Measurements from ENCODE around the gene PCDHGA3. TPM values are rescaled to one million over a fixed set of nuclear protein-coding genes. Genes with fewer than 3 reads are reported as not detected.
A peak's percentile ranks its signal among the peaks of the same experiment; 100 is the strongest.
"Not testable (repeated sequence)": the region's sequence is repeated elsewhere in the genome, so short reads cannot be mapped to it uniquely, and the experiment has no call there.

The PCDHGA3 gene
- total RNA-seq, 1 experiment from 2014 or later = 0.97 TPM

- POLR2A ChIA-PET (ENCODE audit: low non-redundant PET) = no interaction called here
- Histone ChIP-seq H3K27me3 (replicated peaks; ENCODE audit: insufficient read depth, low read depth, low read length, poor library complexity) (no peaks in the 10 kb centered on the region), H3K4me3 (ENCODE audit: low read depth, low read length, poor library complexity, severe bottlenecking) (no peak overlapping the region), H3K27ac (ENCODE audit: low read depth, low read length, poor library complexity, severe bottlenecking) (no peak overlapping the region), H3K36me3 (ENCODE audit: insufficient read depth, low read length, poor library complexity, severe bottlenecking) (no peaks in the 10 kb centered on the region), H3K4me1 (ENCODE audit: insufficient read depth, low read length, poor library complexity, severe bottlenecking) (no peaks in the 10 kb centered on the region), H3K9me3 (ENCODE audit: low read depth, low read length, poor library complexity, severe bottlenecking) (peaks cover 20% of the 10 kb centered on the region)
- CTCF ChIA-PET = no interaction called here
- no peak for DNase-seq (ENCODE audit: low spot score)
- no TSS peak for BruUV-seq (replicated peaks)
- TF ChIP-seq CTCF (conservative IDR thresholded peaks at IDR 0.05; ENCODE audit: low read depth, low read length) (no peak), EZH2 (IDR thresholded peaks at IDR 0.05; ENCODE audit: borderline replicate concordance, low read depth, low read length, poor library complexity, severe bottlenecking) (no peak)
- intact Hi-C loops (cut with micrococcal nuclease; ENCODE audit: unreplicated experiment) = no loop called here
These were observed 37.0 kb upstream of the PCDHGA3 start for GRCh38 chr5:141306630-141307029.

GRCh38 chr5:141313711-141314110, 29.9 kb upstream of the PCDHGA3 start:
- intact Hi-C loops (cut with micrococcal nuclease; ENCODE audit: unreplicated experiment) = no loop called here
- Histone ChIP-seq H3K4me1 (ENCODE audit: insufficient read depth, low read length, poor library complexity, severe bottlenecking) (no peaks in the 10 kb centered on the region), H3K4me3 (ENCODE audit: low read depth, low read length, poor library complexity, severe bottlenecking) (no peak overlapping the region), H3K27ac (ENCODE audit: low read depth, low read length, poor library complexity, severe bottlenecking) (no peak overlapping the region), H3K27me3 (replicated peaks; ENCODE audit: insufficient read depth, low read depth, low read length, poor library complexity) (no peaks in the 10 kb centered on the region), H3K36me3 (ENCODE audit: insufficient read depth, low read length, poor library complexity, severe bottlenecking) (peaks cover 32% of the 10 kb centered on the region), H3K9me3 (ENCODE audit: low read depth, low read length, poor library complexity, severe bottlenecking) (peaks cover 55% of the 10 kb centered on the region)
- ChIA-PET POLR2A (ENCODE audit: low non-redundant PET) (no interaction called here), CTCF (no interaction called here)
- no peak for DNase-seq (ENCODE audit: low spot score)
- TF ChIP-seq EZH2 (IDR thresholded peaks at IDR 0.05; ENCODE audit: borderline replicate concordance, low read depth, low read length, poor library complexity, severe bottlenecking) = no peak
- TF ChIP-seq CTCF (conservative IDR thresholded peaks at IDR 0.05; ENCODE audit: low read depth, low read length) = no peak
- BruUV-seq (replicated peaks) = no TSS peak

GRCh38 chr5:141316963-141317362, 26.7 kb upstream of the PCDHGA3 start:
- POLR2A ChIA-PET (ENCODE audit: low non-redundant PET); H3K27ac ChIP-seq (ENCODE audit: low read depth, low read length, poor library complexity, severe bottlenecking); intact Hi-C loops (cut with micrococcal nuclease; ENCODE audit: unreplicated experiment); DNase-seq (ENCODE audit: low spot score); H3K27me3 ChIP-seq (replicated peaks; ENCODE audit: insufficient read depth, low read depth, low read length, poor library complexity); CTCF ChIA-PET; BruUV-seq (replicated peaks); H3K4me1 ChIP-seq (ENCODE audit: insufficient read depth, low read length, poor library complexity, severe bottlenecking); H3K4me3 ChIP-seq (ENCODE audit: low read depth, low read length, poor library complexity, severe bottlenecking): not testable (repeated sequence)
- Histone ChIP-seq H3K9me3 (ENCODE audit: low read depth, low read length, poor library complexity, severe bottlenecking) (peaks cover 75% of the 10 kb centered on the region), H3K36me3 (ENCODE audit: insufficient read depth, low read length, poor library complexity, severe bottlenecking) (peaks cover 43% of the 10 kb centered on the region)

GRCh38 chr5:141319202-141319601, 24.4 kb upstream of the PCDHGA3 start:
- Histone ChIP-seq H3K9me3 (ENCODE audit: low read depth, low read length, poor library complexity, severe bottlenecking) (peaks cover 64% of the 10 kb centered on the region), H3K27me3 (replicated peaks; ENCODE audit: insufficient read depth, low read depth, low read length, poor library complexity) (no peaks in the 10 kb centered on the region), H3K27ac (ENCODE audit: low read depth, low read length, poor library complexity, severe bottlenecking) (no peak overlapping the region), H3K36me3 (ENCODE audit: insufficient read depth, low read length, poor library complexity, severe bottlenecking) (peaks cover 39% of the 10 kb centered on the region), H3K4me3 (ENCODE audit: low read depth, low read length, poor library complexity, severe bottlenecking) (peak overlapping the region; percentile 78), H3K4me1 (ENCODE audit: insufficient read depth, low read length, poor library complexity, severe bottlenecking) (no peaks in the 10 kb centered on the region)
- DNase-seq (ENCODE audit: low spot score) = no peak
- intact Hi-C loops (cut with micrococcal nuclease; ENCODE audit: unreplicated experiment) = no loop called here
- POLR2A ChIA-PET (ENCODE audit: low non-redundant PET) = no interaction called here
- no TSS peak for BruUV-seq (replicated peaks)
- TF ChIP-seq EZH2 (IDR thresholded peaks at IDR 0.05; ENCODE audit: borderline replicate concordance, low read depth, low read length, poor library complexity, severe bottlenecking) (no peak), CTCF (conservative IDR thresholded peaks at IDR 0.05; ENCODE audit: low read depth, low read length) (no peak)
- CTCF ChIA-PET = interaction anchor here (0.8 to 1.9 kb wide), 2 partner anchors 31 to 245 kb away, joined by 3 to 8 read pairs; partner anchors contain the start of gene PCDHGB1

All from A673 (cell line).